ENCODE data around the gene ZNF563. TPM values are rescaled to one million over a fixed set of nuclear protein-coding genes. Genes with fewer than 3 reads are reported as not detected.
"Not testable (repeated sequence)": the region's sequence is repeated elsewhere in the genome, so short reads cannot be mapped to it uniquely, and the experiment has no call there.

Gene ZNF563
- 4.3 and 31.8 TPM in 2 replicates for total RNA-seq (2014; rRNA removed; shearing (Covaris generic); ENCODE audit: low replicate concordance)

GRCh38 chr19:12333162-12334159 lies at the start of gene ZNF563:
ZNF563 (minus strand) TSS chr19:12333633; CDS start chr19:12333482, 151 bp downstream.
- no peaks in the 10 kb centered on the region for H3K36me3 ChIP-seq
- peak; percentile 97 for DNase-seq
- peaks cover 2% of the 10 kb centered on the region for H3K9me3 ChIP-seq
- peak within 1 kb of the TSS; percentile 62 for H3K4me3 ChIP-seq
- no peaks in the 10 kb centered on the region; the same call in 1 of the 2 replicates for H3K27me3 ChIP-seq

GRCh38 chr19:12380444-12380737 lies 47.0 kb upstream of the ZNF563 start:
- no peak overlapping the region for H3K4me3 ChIP-seq
- no peaks in the 10 kb centered on the region for H3K27me3 ChIP-seq
- H3K9me3 ChIP-seq: peaks cover 56% of the 10 kb centered on the region
- H3K36me3 ChIP-seq: peaks cover 21% of the 10 kb centered on the region
- DNase-seq: no peak

GRCh38 chr19:12379732-12380443 lies 46.5 kb upstream of the ZNF563 start:
- peaks cover 51% of the 10 kb centered on the region for H3K9me3 ChIP-seq
- no peak overlapping the region for H3K4me3 ChIP-seq
- no peaks in the 10 kb centered on the region for H3K27me3 ChIP-seq
- peaks cover 21% of the 10 kb centered on the region for H3K36me3 ChIP-seq
- no peak for DNase-seq

- no peak overlapping the region for H3K4me3 ChIP-seq
- no peaks in the 10 kb centered on the region for H3K27me3 ChIP-seq
- no peak for DNase-seq
- no peaks in the 10 kb centered on the region for H3K36me3 ChIP-seq
- H3K9me3 ChIP-seq: peaks cover 25% of the 10 kb centered on the region
Observed at GRCh38 chr19:12374026-12374425, 40.6 kb upstream of the ZNF563 start.

GRCh38 chr19:12365236-12366162 lies 32.1 kb upstream of the ZNF563 start, which contains the start of gene ZNF442:
ZNF442 (minus strand) TSS chr19:12365683; CDS start chr19:12363631, 2,052 bp downstream.
- no peaks in the 10 kb centered on the region for H3K27me3 ChIP-seq
- DNase-seq: peak; percentile 99
- peaks cover 30% of the 10 kb centered on the region for H3K9me3 ChIP-seq
- no peaks in the 10 kb centered on the region; the same call in 1 of the 2 replicates for H3K36me3 ChIP-seq
- peak within 1 kb of the TSS; percentile 77 for H3K4me3 ChIP-seq

- Histone ChIP-seq H3K9me3 (peaks cover 30% of the 10 kb centered on the region), H3K27me3 (no peaks in the 10 kb centered on the region)
- DNase-seq: peak; percentile 23
Observed at GRCh38 chr19:12364391-12365235, 31.2 kb upstream of the ZNF563 start.

GRCh38 chr19:12362236-12362635 lies 28.8 kb upstream of the ZNF563 start:
- DNase-seq, H3K36me3 ChIP-seq, H3K4me3 ChIP-seq, H3K27me3 ChIP-seq: not testable (repeated sequence)
- H3K9me3 ChIP-seq: peaks cover 24% of the 10 kb centered on the region

More at GRCh38 chr19:12364391-12365235, 31.2 kb upstream of the ZNF563 start:
- Histone ChIP-seq H3K4me3 (peak overlapping the region; percentile 77), H3K36me3 (no peaks in the 10 kb centered on the region; the same call in 1 of the 2 replicates)

GRCh38 chr19:12353375-12353774 lies 19.9 kb upstream of the ZNF563 start:
- peaks cover 23% of the 10 kb centered on the region for H3K36me3 ChIP-seq
- peaks cover 80% of the 10 kb centered on the region for H3K9me3 ChIP-seq
- no peak overlapping the region for H3K4me3 ChIP-seq
- DNase-seq: no peak
- no peaks in the 10 kb centered on the region for H3K27me3 ChIP-seq

GRCh38 chr19:12350890-12351197 lies 17.4 kb upstream of the ZNF563 start:
- Histone ChIP-seq H3K9me3 (peaks cover 84% of the 10 kb centered on the region), H3K4me3 (no peak overlapping the region), H3K27me3 (no peaks in the 10 kb centered on the region), H3K36me3 (peaks cover 23% of the 10 kb centered on the region)
- no peak for DNase-seq

- DNase-seq: no peak
- peaks cover 86% of the 10 kb centered on the region for H3K9me3 ChIP-seq
Observed at GRCh38 chr19:12350185-12350889, 16.9 kb upstream of the ZNF563 start.

GRCh38 chr19:12346896-12347295 lies 13.5 kb upstream of the ZNF563 start:
- Histone ChIP-seq H3K9me3 (peaks cover 67% of the 10 kb centered on the region), H3K36me3 (peaks cover 23% of the 10 kb centered on the region), H3K27me3 (no peaks in the 10 kb centered on the region), H3K4me3 (no peak overlapping the region)
- DNase-seq: no peak

More at GRCh38 chr19:12350185-12350889, 16.9 kb upstream of the ZNF563 start:
- H3K4me3 ChIP-seq: no peak overlapping the region
- H3K36me3 ChIP-seq: peaks cover 23% of the 10 kb centered on the region
- H3K27me3 ChIP-seq: no peaks in the 10 kb centered on the region

GRCh38 chr19:12345197-12345596 lies 11.8 kb upstream of the ZNF563 start:
- peaks cover 9% of the 10 kb centered on the region for H3K36me3 ChIP-seq
- DNase-seq: no peak
- no peaks in the 10 kb centered on the region for H3K27me3 ChIP-seq
- peaks cover 67% of the 10 kb centered on the region for H3K9me3 ChIP-seq
- H3K4me3 ChIP-seq: no peak overlapping the region

- peaks cover 8% of the 10 kb centered on the region for H3K9me3 ChIP-seq
- H3K4me3 ChIP-seq: no peak overlapping the region
- DNase-seq: no peak
- H3K36me3 ChIP-seq: no peaks in the 10 kb centered on the region
- H3K27me3 ChIP-seq: no peaks in the 10 kb centered on the region; the same call in 1 of the 2 replicates
Observed at GRCh38 chr19:12331211-12331941, 2.1 kb downstream of the ZNF563 start.

GRCh38 chr19:12330340-12330739 lies 3.1 kb downstream of the ZNF563 start:
- H3K9me3 ChIP-seq: peaks cover 8% of the 10 kb centered on the region
- DNase-seq: no peak
- no peaks in the 10 kb centered on the region for H3K27me3 ChIP-seq
- no peak overlapping the region for H3K4me3 ChIP-seq
- H3K36me3 ChIP-seq: no peaks in the 10 kb centered on the region
